HEK293T (cell line): ENCODE data around the gene LMNB1.

ENCODE experiments used
- BHLHE40 ChIP-seq: fragments of 450-650 bp; IDR thresholded peaks from 2 replicates; pipeline ENCODE4 v1.6.1; 2016; ENCODE audit warnings: mild to moderate bottlenecking, moderate library complexity, borderline replicate concordance
- ELF4 ChIP-seq: fragments of 450-650 bp; IDR thresholded peaks from 2 replicates; pipeline ENCODE4 v1.6.1; 2017; ENCODE audit warnings: antibody characterized with exemption
- FOXA1 ChIP-seq: fragments of 450-650 bp; IDR thresholded peaks from 2 replicates; pipeline ENCODE4 v1.6.1; 2016; ENCODE audit warnings: mild to moderate bottlenecking
- FOXK2 ChIP-seq: fragments of 450-650 bp; IDR thresholded peaks from 2 replicates; pipeline ENCODE4 v1.6.1; 2016; ENCODE audit warnings: mild to moderate bottlenecking
- FOXM1 ChIP-seq: fragments of 450-650 bp; IDR thresholded peaks from 2 replicates; pipeline ENCODE4 v1.6.1; 2017; ENCODE audit warnings: mild to moderate bottlenecking, borderline replicate concordance
- HDGF ChIP-seq: fragments of 450-650 bp; IDR thresholded peaks from 2 replicates; pipeline ENCODE4 v1.6.1; 2017; ENCODE audit warnings: antibody characterized with exemption, borderline replicate concordance
- L3MBTL2 ChIP-seq: fragments of 450-650 bp; conservative IDR thresholded peaks from 2 replicates; pipeline ENCODE4 v1.6.1; 2016; ENCODE audit warnings: mild to moderate bottlenecking
- LEF1 ChIP-seq: fragments of 450-650 bp; IDR thresholded peaks from 2 replicates; pipeline ENCODE4 v1.6.1; 2017; ENCODE audit warnings: mild to moderate bottlenecking, borderline replicate concordance
- SP1 ChIP-seq: fragments of 450-650 bp; IDR thresholded peaks from 2 replicates; pipeline ENCODE4 v1.6.1; 2017
- SUZ12 ChIP-seq: fragments of 450-650 bp; IDR thresholded peaks from 2 replicates; pipeline ENCODE4 v1.6.1; 2016; ENCODE audit warnings: mild to moderate bottlenecking
- TF ChIP-seq, protein P1 (sequence below): fragments of 450-650 bp; IDR thresholded peaks from 2 replicates; pipeline ENCODE4 v1.6.1; 2016

DNA sequence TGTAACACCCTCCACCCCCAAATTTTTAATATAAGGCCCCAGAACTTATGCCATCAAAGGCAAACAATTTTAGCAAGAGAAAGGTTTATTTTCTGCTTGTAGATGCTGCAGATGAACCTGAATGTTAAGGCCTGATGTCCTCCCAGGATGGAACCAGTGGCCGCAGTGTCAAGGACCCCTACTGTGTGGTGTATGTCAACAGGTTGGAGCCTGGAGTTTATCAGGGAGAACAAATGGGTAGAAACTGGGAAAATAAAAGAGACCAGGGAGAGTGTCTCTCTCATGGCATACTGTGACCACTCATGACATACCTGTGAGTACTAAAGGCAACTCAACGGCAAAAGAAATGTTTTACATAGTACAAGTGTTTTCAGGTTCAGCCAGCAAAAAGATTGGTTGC is 34.5 kb upstream of the LMNB1 start:
- TF ChIP-seq L3MBTL2 (no peak), BHLHE40 (no peak), SP1 (no peak), FOXA1 (no peak), HDGF (no peak), FOXM1 (no peak), SUZ12 (no peak), LEF1 (no peak), ELF4 (no peak), FOXK2 (no peak)
- TF ChIP-seq, protein P1, sequence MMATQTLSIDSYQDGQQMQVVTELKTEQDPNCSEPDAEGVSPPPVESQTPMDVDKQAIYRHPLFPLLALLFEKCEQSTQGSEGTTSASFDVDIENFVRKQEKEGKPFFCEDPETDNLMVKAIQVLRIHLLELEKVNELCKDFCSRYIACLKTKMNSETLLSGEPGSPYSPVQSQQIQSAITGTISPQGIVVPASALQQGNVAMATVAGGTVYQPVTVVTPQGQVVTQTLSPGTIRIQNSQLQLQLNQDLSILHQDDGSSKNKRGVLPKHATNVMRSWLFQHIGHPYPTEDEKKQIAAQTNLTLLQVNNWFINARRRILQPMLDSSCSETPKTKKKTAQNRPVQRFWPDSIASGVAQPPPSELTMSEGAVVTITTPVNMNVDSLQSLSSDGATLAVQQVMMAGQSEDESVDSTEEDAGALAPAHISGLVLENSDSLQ: no peak
